GM12892 (cell line): ENCODE measurements around the gene SPINK2.

Source experiments
- POLR2A ChIP-seq: IDR thresholded peaks from 2 replicates; pipeline ENCODE4 v1.6.1; 2011; ENCODE audit warnings: low read depth, low read length, control low read depth
- POLR2AphosphoS5 ChIP-seq: IDR thresholded peaks from 2 replicates; pipeline ENCODE4 v1.6.1; 2011; ENCODE audit warnings: low read depth, low read length, control low read depth

- TF ChIP-seq POLR2A = no peak
- no peak for TF ChIP-seq POLR2AphosphoS5
Observed at GRCh38 chr4:56804551-56804950, 16.9 kb downstream of the SPINK2 start.
